BLaER1 treated with 17β-estradiol and CSF1 and Interleukin-3, amounts not matched to agents 10 nM and 100 nM (cell line): ENCODE measurements around the gene PDZRN3.

Experiments used
- H3K27ac ChIP-seq, 11 experiments: shearing (Covaris generic); formaldehyde crosslinking; 2 replicates each; pipeline ENCODE4 v1.8.1; 2022
- H3K27me3 ChIP-seq, 11 experiments: shearing (Covaris generic); formaldehyde crosslinking; 2 replicates each; pipeline ENCODE4 v1.8.1; 2022
- H3K36me3 ChIP-seq, 11 experiments: shearing (Covaris generic); formaldehyde crosslinking; 2 replicates each; pipeline ENCODE4 v1.8.1; 2022
- H3K4me1 ChIP-seq, 10 experiments: shearing (Covaris generic); formaldehyde crosslinking; 2 replicates each; pipeline ENCODE4 v1.8.1; 2022
- H3K4me2 ChIP-seq, 11 experiments: shearing (Covaris generic); formaldehyde crosslinking; 2 replicates each; pipeline ENCODE4 v1.8.1; 2022
- H3K4me3 ChIP-seq, 10 experiments: shearing (Covaris generic); formaldehyde crosslinking; 2 replicates each; pipeline ENCODE4 v1.8.1; 2022
- H3K9ac ChIP-seq, 11 experiments: shearing (Covaris generic); formaldehyde crosslinking; 2 replicates each; pipeline ENCODE4 v1.8.1; 2022
- H3K9me3 ChIP-seq, 11 experiments: shearing (Covaris generic); formaldehyde crosslinking; replicated peaks in 1 of 11; 2 replicates each; pipeline ENCODE4 v1.8.1; 2022
- H4K20me1 ChIP-seq, 11 experiments: shearing (Covaris generic); formaldehyde crosslinking; 2 replicates each; pipeline ENCODE4 v1.8.1; 2022
- Cebpa-rat ChIP-seq, 11 experiments: shearing (Covaris generic); IDR thresholded peaks; 2 replicates each; pipeline ENCODE4 v1.8.1; 2022

PDZRN3 gene

DNA sequence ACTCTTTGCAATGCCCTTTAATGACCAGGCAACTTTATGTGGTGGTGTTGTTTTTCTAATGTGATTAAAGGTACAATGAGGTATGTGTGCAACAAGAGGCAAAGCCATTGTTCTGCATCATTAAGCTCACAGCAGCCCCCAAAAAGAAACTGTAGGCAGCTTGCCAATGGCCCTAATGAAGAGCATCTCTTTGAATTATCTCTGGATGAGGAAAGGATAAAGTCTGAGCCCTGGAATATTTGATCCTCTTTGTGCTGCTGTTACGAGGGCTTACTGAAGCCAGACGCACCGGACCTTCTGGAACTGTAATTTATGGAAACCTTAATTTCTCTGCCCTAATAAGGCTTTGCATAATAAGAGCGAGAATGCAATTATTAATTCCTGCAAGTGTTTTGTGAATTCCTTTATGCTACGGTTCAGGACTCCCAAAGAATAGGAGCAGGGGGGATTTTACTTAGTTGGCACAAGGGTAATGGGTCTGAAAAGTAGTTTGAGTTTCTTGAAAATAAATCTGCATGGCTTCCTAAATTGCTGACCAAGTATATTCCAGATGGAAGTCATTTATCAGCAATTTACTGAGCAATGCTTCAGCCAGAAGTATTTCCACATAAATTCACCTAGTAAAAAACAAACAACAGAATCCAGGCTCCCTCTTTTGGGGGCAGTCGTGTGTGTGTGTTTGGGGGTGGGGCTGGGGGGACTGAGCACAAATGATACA is 193.4 kb downstream of the PDZRN3 start:
- no peak overlapping the region for H3K9ac ChIP-seq
- no peak overlapping the region for H3K4me3 ChIP-seq
- H3K36me3 ChIP-seq: no peaks in the 10 kb centered on the region
- no peaks in the 10 kb centered on the region for H3K27me3 ChIP-seq
- H3K9me3 ChIP-seq: no peaks in the 10 kb centered on the region
- H3K4me1 ChIP-seq: peaks cover 0 to 8% (median 5%) of the 10 kb centered on the region in 10 experiments; a peak in 8 of 20 replicates
- no peak overlapping the region for H3K27ac ChIP-seq
- TF ChIP-seq Cebpa-rat (IDR thresholded peaks at IDR 0.05): no peak
- no peaks in the 10 kb centered on the region for H4K20me1 ChIP-seq
- H3K4me2 ChIP-seq: no peak overlapping the region

DNA sequence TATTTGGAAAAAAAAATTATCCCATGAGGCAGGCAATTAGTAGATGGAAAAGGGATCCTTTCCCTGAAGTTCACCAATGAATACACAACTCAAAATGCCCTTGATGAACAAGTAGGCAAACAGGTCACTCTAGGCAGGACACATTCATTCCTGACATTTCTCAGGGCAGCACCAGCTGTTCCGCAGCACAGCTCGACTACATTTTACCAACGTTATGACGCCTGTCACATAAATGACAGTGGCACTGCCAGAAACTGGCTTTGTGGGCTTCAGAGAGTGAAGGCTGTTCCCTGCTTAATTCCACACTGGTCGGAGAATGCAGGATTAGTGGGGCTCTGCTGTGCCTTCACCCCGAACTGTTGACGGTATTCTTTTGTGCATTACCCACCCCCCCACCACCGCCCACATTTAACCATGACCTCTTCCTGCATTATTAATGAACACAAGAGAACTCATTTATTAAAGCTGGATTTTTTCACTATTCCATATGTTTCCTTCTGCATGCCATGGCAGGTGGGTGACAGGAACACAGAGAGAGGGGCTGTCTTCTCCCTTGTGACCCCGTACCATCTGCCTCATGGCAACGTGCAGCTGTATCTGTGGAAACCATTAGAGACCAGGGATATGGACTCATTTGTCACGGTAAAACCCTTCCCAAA is 197.6 kb downstream of the PDZRN3 start:
- no peak for TF ChIP-seq Cebpa-rat (IDR thresholded peaks at IDR 0.05)
- no peak overlapping the region for H3K27ac ChIP-seq

DNA sequence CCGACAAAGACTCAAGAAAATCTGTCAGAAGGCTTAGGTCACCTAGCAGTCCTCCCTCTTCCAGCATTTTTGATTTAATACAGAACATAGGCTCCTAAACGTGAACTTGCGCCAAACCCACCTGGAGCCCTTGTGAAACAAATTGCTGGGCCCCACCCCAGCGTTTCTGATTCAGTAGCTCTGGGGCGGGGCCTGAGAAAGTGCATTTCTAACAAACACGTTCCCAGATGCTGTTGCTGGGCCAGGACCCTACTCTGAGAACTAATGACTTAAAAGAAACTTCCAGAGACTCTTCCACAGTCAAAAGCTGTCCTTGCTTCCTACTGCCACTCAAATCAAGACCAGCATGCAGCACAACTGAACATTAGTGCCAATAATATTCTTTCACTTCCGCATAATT is 198.1 kb downstream of the PDZRN3 start:
- Histone ChIP-seq H3K4me3 (no peak overlapping the region), H3K27ac (no peak overlapping the region), H3K36me3 (no peaks in the 10 kb centered on the region), H3K4me1 (peaks cover 0 to 10% (median 5%) of the 10 kb centered on the region in 10 experiments; a peak in 8 of 20 replicates), H3K9me3 (peaks cover 0 to 13% (median 5%) of the 10 kb centered on the region in 11 experiments; a peak in 10 of 22 replicates), H3K9ac (no peak overlapping the region), H3K27me3 (no peaks in the 10 kb centered on the region), H4K20me1 (no peaks in the 10 kb centered on the region), H3K4me2 (no peak overlapping the region)
- TF ChIP-seq Cebpa-rat (IDR thresholded peaks at IDR 0.05): no peak

More for the DNA sequence above, 197.6 kb downstream of the PDZRN3 start:
- Histone ChIP-seq H3K27me3 (no peaks in the 10 kb centered on the region), H3K4me1 (peaks cover 0 to 11% (median 5%) of the 10 kb centered on the region in 10 experiments; a peak in 8 of 20 replicates), H3K4me3 (no peak overlapping the region), H3K9me3 (peaks cover 0 to 7% (median 0%) of the 10 kb centered on the region in 11 experiments; a peak in 6 of 22 replicates), H3K4me2 (no peak overlapping the region), H3K36me3 (no peaks in the 10 kb centered on the region), H3K9ac (no peak overlapping the region), H4K20me1 (no peaks in the 10 kb centered on the region)

DNA sequence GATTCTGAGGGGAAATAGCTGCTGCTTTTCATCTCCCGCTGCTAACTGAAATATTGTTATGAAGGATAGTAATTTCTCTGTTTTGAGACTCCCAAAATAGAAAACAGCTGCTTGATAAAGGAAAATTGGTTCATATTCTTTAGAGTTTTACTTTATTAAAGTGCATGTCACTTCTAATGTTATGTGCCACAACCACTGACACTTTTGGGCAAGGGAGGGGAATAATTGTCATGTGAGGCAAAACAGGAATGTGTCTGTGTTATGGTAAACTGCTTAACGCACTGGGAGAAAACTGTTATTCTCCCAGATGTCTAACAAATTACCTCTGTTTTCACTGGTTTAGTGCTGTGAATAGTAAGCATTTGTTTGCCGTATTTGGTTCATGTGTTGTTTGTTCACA is 201.6 kb downstream of the PDZRN3 start:
- Histone ChIP-seq H3K4me1 (peaks cover 0 to 7% (median 5%) of the 10 kb centered on the region in 10 experiments; a peak in 8 of 20 replicates), H3K36me3 (no peaks in the 10 kb centered on the region), H4K20me1 (no peaks in the 10 kb centered on the region), H3K4me3 (no peak overlapping the region), H3K9ac (no peak overlapping the region), H3K27ac (no peak overlapping the region), H3K27me3 (no peaks in the 10 kb centered on the region), H3K9me3 (peaks cover 0 to 16% (median 5%) of the 10 kb centered on the region in 11 experiments; a peak in 10 of 22 replicates), H3K4me2 (no peak overlapping the region)
- no peak for TF ChIP-seq Cebpa-rat (IDR thresholded peaks at IDR 0.05)

DNA sequence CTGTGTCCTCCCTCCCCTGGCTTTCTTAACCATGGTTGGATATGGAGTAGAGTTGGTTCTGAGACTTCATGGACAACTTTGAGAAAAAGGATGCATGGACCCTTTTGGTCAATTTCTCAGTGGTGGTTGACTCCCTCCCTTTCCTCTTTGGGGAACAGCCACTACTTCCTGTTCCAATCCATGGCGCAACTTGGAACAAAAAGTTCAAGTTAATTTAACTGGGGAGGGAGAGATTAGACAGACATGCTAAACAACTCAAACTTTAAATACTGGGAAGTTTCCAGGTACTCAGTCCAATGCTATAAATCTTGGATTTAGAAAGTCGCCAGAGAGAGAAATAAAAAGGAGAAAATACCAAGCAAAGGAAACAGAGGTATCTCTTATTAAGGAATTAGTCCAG is 202.2 kb downstream of the PDZRN3 start:
- H4K20me1 ChIP-seq: no peaks in the 10 kb centered on the region
- no peak for TF ChIP-seq Cebpa-rat (IDR thresholded peaks at IDR 0.05)
- peaks cover 0 to 16% (median 5%) of the 10 kb centered on the region in 11 experiments; a peak in 10 of 22 replicates for H3K9me3 ChIP-seq
- peak overlapping the region in 7 of 11 experiments; percentile 0 to 50 (median 22); a peak in 8 of 22 replicates for H3K4me2 ChIP-seq
- H3K9ac ChIP-seq: no peak overlapping the region
- H3K4me1 ChIP-seq: peaks cover 0 to 7% (median 5%) of the 10 kb centered on the region in 10 experiments; a peak in 8 of 20 replicates
- no peaks in the 10 kb centered on the region for H3K36me3 ChIP-seq
- H3K4me3 ChIP-seq: no peak overlapping the region
- no peaks in the 10 kb centered on the region for H3K27me3 ChIP-seq
- H3K27ac ChIP-seq: no peak overlapping the region

DNA sequence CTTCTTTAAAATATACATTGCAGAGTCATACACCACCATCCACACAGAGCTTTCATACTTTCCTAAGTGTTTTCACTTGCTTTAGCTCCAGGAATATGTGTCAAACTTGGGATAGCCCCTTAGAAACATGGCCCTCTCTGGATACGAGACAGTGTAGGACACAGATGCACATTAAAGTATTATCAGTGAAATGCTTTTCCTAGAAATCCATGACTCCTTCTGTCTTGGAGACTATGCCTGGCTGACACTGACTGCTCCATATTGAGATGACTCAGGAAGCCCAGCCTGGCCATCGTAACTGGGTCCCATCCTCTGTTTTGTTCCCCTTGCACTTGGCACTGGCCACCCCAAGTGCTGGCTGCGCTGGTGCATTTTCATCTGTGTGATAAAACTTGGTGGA is 204.8 kb downstream of the PDZRN3 start:
- no peak overlapping the region for H3K27ac ChIP-seq

DNA sequence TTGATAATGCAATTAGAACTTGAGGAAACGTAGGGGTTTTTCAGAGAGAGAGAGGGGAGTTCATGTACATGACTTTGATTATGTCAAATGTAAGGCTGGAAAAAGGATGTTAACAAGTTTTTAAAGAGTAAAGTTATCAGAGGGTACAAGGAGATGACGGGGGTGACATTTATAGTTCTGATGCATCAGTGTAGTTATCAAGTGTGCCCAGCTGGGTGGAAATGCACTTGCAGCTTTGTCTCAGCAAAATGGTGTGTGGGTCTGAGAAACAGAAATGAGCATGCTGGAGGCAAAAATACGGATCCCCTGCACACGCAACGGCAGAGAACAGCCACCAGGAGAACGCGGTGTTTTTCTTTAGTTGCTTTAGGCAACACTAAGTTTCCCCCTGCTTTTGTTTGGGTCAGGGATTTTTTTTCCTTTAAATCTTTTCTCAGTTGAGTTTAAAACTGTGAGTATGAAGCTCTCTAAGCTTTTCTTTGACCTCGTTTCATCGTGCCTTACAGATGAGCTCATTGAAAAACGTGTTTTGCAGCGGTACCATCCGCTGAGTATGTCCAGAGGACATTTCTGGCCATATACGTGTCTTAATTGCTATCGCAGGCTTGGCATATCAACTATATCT is 205.4 kb downstream of the PDZRN3 start:
- Histone ChIP-seq H3K9me3 (peaks cover 0 to 11% (median 5%) of the 10 kb centered on the region in 11 experiments; a peak in 9 of 22 replicates), H3K9ac (no peak overlapping the region), H3K4me2 (no peak overlapping the region), H3K27ac (no peak overlapping the region), H4K20me1 (no peaks in the 10 kb centered on the region), H3K4me1 (peaks cover 0 to 7% (median 5%) of the 10 kb centered on the region in 10 experiments; a peak in 8 of 20 replicates), H3K36me3 (no peaks in the 10 kb centered on the region), H3K4me3 (no peak overlapping the region), H3K27me3 (no peaks in the 10 kb centered on the region)
- TF ChIP-seq Cebpa-rat (IDR thresholded peaks at IDR 0.05): no peak

More for the DNA sequence above, 204.8 kb downstream of the PDZRN3 start:
- Histone ChIP-seq H3K4me2 (no peak overlapping the region), H3K9me3 (peaks cover 0 to 15% (median 5%) of the 10 kb centered on the region in 11 experiments; a peak in 10 of 22 replicates), H3K4me1 (peaks cover 0 to 7% (median 5%) of the 10 kb centered on the region in 10 experiments; a peak in 8 of 20 replicates), H3K9ac (no peak overlapping the region), H3K36me3 (no peaks in the 10 kb centered on the region), H3K27me3 (no peaks in the 10 kb centered on the region), H3K4me3 (no peak overlapping the region), H4K20me1 (no peaks in the 10 kb centered on the region)
- TF ChIP-seq Cebpa-rat (IDR thresholded peaks at IDR 0.05): no peak

DNA sequence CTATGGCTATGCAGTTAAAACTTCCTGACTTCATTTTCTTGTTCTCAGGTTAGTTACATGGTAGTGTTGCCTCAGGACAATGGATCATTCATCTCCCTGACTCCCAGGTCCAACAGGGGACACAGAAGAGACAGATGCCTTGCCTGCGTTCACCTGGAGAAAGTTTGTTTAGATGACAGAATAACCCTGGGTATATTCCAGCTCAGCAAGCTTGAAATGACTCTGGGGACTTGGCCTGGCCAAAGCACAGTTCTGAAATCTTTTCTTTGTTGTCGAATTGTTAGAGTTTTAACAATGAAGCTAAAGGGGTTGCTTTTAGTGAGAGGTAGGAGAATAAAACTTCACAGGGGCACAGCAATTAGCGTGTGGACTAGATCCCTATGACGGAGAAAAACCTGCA is 206.1 kb downstream of the PDZRN3 start:
- no peak overlapping the region for H3K27ac ChIP-seq
- H3K9ac ChIP-seq: no peak overlapping the region
- no peaks in the 10 kb centered on the region for H3K27me3 ChIP-seq

DNA sequence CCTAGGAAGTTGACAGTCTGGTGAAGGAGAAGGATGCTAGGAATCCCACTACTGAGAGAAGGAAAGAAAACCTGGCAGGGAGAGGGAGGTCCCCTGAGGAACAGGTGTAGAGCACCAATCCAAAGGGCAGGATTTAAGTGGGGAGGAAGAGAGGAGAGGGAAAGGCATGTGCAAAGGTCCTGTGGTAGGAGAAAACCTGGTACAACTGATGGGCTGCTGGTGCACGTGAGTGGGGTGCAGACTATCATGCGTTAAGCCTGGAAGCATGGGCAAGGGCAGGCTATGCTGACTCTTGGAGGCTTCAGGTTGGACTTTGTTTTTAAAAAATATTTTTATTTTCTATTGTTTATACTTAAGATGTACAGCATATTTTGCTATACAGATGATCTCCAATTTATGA is 209.6 kb downstream of the PDZRN3 start:
- Histone ChIP-seq H3K27ac (no peak overlapping the region), H3K27me3 (no peaks in the 10 kb centered on the region), H3K9ac (no peak overlapping the region), H4K20me1 (no peaks in the 10 kb centered on the region), H3K4me3 (no peak overlapping the region), H3K4me1 (peaks cover 0 to 16% (median 3%) of the 10 kb centered on the region in 10 experiments; a peak in 5 of 20 replicates), H3K9me3 (no peaks in the 10 kb centered on the region), H3K4me2 (no peak overlapping the region), H3K36me3 (no peaks in the 10 kb centered on the region)
- TF ChIP-seq Cebpa-rat (IDR thresholded peaks at IDR 0.05): no peak

More for the DNA sequence above, 206.1 kb downstream of the PDZRN3 start:
- Histone ChIP-seq H3K4me3 (no peak overlapping the region), H3K9me3 (peaks cover 0 to 11% (median 5%) of the 10 kb centered on the region in 11 experiments; a peak in 9 of 22 replicates), H3K4me1 (peaks cover 0 to 7% (median 5%) of the 10 kb centered on the region in 10 experiments; a peak in 8 of 20 replicates), H4K20me1 (no peaks in the 10 kb centered on the region), H3K36me3 (no peaks in the 10 kb centered on the region), H3K4me2 (no peak overlapping the region)
- TF ChIP-seq Cebpa-rat (IDR thresholded peaks at IDR 0.05): no peak
